ENCODE results near the gene PHF5A. TPM values are rescaled to one million over a fixed set of nuclear protein-coding genes. Genes with fewer than 3 reads are reported as not detected.

PHF5A gene
- total RNA-seq, 4 donors from 2014 or later, result 22.4 to 58.3 (median 39.4) TPM

DNA sequence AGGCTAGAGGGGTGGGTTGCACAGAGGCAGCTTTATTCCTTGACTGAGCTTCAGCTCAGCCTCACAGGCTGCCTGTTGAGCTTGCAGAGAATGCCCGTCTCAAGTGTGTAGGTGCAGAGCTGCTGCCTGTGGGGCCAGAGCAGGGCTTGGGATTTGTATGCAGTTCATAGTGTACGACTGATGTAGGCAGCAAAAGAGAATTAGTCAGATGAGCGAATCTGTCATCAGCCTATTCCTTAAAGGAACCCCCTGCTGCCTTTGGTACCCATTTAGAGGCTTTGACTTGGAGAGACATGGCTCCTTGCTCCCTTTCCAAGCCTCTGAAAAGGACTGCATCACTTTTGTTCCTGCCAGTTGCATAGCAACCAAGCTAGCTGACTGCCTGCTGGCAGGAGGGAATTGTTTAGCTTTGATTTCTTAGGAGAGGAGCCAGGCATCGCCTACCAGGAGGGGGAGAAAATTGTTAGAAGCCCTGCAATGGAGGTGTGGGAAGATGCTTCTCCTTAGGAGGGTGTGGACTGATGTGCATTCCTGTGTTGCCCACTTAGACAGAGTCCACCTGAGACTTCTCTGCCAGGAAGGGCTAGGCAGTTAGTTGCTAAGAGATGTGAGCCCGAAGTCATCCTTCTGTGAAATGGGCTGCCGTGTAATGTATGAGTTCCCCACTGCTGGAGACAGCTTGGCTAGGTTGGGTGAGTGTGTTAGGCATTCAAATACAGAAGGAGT, 11.3 kb upstream of the PHF5A start:
- intact Hi-C loops (cut with DNase I), result no loop called here
- no peaks in the 10 kb centered on the region for H3K36me3 ChIP-seq
- WGBS, 2 donors, result 71 to 87% methylated on average over 6 of the region's 6 CpGs
- peaks cover 17 to 48% of the 10 kb centered on the region in 2 donors for H3K4me1 ChIP-seq
- TF ChIP-seq, protein P1, sequence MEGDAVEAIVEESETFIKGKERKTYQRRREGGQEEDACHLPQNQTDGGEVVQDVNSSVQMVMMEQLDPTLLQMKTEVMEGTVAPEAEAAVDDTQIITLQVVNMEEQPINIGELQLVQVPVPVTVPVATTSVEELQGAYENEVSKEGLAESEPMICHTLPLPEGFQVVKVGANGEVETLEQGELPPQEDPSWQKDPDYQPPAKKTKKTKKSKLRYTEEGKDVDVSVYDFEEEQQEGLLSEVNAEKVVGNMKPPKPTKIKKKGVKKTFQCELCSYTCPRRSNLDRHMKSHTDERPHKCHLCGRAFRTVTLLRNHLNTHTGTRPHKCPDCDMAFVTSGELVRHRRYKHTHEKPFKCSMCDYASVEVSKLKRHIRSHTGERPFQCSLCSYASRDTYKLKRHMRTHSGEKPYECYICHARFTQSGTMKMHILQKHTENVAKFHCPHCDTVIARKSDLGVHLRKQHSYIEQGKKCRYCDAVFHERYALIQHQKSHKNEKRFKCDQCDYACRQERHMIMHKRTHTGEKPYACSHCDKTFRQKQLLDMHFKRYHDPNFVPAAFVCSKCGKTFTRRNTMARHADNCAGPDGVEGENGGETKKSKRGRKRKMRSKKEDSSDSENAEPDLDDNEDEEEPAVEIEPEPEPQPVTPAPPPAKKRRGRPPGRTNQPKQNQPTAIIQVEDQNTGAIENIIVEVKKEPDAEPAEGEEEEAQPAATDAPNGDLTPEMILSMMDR (IDR thresholded peaks at IDR 0.05), result no peak
- TF ChIP-seq POLR2A (IDR thresholded peaks at IDR 0.05), result no peak
- H3K27ac ChIP-seq, result peak overlapping the region; percentile 67 to 85 (median 70)
- no peak for DNase-seq
- no peaks in the 10 kb centered on the region for H3K27me3 ChIP-seq
- H3K4me3 ChIP-seq (replicated peaks in 1 of 3), result no peak overlapping the region
- H3K9me3 ChIP-seq, result no peaks in the 10 kb centered on the region

DNA sequence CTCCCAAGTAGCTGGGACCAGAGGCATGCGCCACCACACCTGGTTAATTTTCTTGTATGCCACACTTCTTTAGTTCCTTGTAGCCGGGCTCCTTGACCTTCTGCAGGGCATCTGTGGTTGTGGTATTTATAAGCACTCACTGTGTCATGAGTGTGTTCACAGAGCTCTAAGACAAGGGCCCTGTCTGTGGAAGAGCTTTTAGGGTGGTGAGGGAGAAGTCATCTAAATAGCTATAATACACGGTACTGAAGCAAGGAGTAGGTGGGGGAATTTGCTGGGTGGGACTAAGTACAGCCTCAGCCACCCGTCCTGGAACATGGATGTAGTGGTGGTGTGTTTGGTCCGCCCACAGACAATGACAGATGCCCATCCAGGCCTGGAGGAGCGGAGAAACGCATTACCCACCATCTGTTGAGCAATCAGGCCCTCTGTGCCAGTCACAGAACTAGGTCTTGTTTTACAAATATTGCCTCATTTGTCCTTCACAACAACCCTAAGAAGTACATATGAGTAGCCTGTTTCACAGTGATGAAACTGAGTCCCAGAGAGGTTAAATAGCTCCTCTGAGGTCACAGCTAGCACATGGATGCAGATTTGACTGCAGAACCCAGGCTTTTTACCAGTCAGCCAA, 10.5 kb upstream of the PHF5A start:
- Histone ChIP-seq H3K4me3 (replicated peaks in 1 of 3) (no peak overlapping the region), H3K4me1 (peaks cover 17 to 48% of the 10 kb centered on the region in 2 donors), H3K27me3 (no peaks in the 10 kb centered on the region), H3K36me3 (no peaks in the 10 kb centered on the region), H3K9me3 (no peaks in the 10 kb centered on the region), H3K27ac (peak overlapping the region in 1 of 3 donors; percentile 85)
- intact Hi-C loops (cut with DNase I), result no loop called here
- DNase-seq, result no peak
- TF ChIP-seq, protein P1 (IDR thresholded peaks at IDR 0.05), result no peak
- WGBS, 2 donors, result 78 to 79% methylated on average over 7 of the region's 7 CpGs

DNA sequence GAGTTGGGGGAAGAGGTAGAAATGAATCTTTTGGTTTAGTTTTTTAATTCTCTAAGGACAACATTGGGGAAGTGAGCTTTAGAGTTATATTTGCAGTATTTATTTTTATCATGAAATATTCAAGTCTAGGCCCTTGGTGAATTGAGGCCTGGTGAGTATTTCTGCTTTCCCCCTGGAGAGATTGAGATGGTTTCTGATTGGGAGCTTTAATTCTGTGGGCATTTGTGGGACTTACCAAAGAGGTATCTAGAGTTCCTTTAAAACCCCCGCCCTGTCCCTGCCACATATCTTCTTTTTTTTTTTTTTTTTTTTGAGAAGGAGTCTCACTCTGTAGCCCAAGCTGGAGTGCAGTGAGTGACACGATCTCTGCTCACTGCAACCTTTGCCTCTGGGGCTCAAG, 10.0 kb upstream of the PHF5A start:
- Histone ChIP-seq H3K9me3 (no peaks in the 10 kb centered on the region), H3K36me3 (no peaks in the 10 kb centered on the region), H3K27ac (peak overlapping the region in 1 of 3 donors; percentile 85), H3K27me3 (no peaks in the 10 kb centered on the region), H3K4me1 (peaks cover 17 to 45% of the 10 kb centered on the region in 2 donors), H3K4me3 (replicated peaks in 1 of 3) (no peak overlapping the region)
- 84 to 88% methylated on average over 2 of the region's 2 CpGs for WGBS, 2 donors
- no peak for DNase-seq
- intact Hi-C loops (cut with DNase I), result no loop called here
- TF ChIP-seq POLR2A (IDR thresholded peaks at IDR 0.05), result no peak
- TF ChIP-seq, protein P1 (IDR thresholded peaks at IDR 0.05), result no peak

DNA sequence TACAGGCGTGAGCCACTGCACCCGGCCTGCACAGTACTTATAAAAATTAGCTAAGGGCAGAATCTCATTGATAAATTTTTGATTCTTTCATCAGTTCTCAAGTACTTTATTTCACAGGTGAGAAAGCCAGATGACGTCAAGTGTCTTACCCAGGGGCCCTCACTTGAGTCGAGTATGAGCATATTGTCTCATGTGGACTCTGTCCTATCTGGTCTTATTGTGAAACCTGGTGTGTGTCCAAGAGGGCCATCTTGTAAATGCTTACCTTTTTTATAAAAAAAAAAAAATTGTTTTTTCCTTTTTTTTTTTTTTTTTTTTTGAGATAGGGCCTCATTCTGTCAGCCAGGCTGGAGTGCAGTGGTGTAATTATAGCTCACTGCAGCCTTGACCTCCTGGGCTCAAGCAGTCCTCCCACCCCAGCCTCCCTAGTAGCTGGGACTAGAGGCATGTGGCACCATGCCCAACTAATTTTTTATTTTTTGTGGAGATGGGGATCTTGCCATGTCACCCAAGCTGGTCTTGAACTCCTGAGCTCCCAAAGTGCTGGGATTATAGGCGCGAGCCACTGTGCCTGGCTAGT, 6.5 kb upstream of the PHF5A start:
- no peaks in the 10 kb centered on the region for H3K9me3 ChIP-seq
- no peak for DNase-seq
- no peaks in the 10 kb centered on the region for H3K27me3 ChIP-seq
- TF ChIP-seq POLR2A (IDR thresholded peaks at IDR 0.05), result no peak
- TF ChIP-seq, protein P1 (IDR thresholded peaks at IDR 0.05), result no peak
- H3K36me3 ChIP-seq, result no peaks in the 10 kb centered on the region
- no peak overlapping the region for H3K4me3 ChIP-seq (replicated peaks in 1 of 3)
- intact Hi-C loops (cut with DNase I), result no loop called here
- WGBS, 2 donors, result 94 to 95% methylated on average over 6 of the region's 6 CpGs
- no peak overlapping the region for H3K27ac ChIP-seq
- peaks cover 8 to 18% of the 10 kb centered on the region in 2 donors for H3K4me1 ChIP-seq

DNA sequence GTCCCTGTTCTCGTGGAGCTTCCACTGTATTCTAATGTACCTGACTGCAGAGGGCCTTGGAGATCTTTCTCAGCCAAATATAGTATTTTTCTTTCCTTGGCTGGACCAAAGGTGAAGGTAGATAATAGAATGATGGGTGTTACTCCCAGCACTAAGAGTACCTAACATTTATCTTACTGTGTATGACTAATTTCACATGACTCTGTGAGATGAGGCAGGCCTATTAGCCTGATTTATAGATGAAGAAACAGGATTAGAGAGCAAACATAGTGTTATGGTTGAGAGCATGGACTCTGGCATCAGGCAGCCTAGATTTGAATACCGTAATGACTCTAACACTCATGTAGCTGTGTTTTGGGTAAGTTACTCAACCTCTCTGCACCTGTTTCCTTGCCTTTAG, 3.1 kb upstream of the PHF5A start:
- intact Hi-C loops (cut with DNase I), result no loop called here
- Histone ChIP-seq H3K4me3 (replicated peaks in 1 of 3) (no peak overlapping the region), H3K27ac (no peak overlapping the region), H3K36me3 (peaks cover 1 to 9% of the 10 kb centered on the region in 2 donors), H3K4me1 (peaks cover 19 to 23% of the 10 kb centered on the region in 2 donors), H3K27me3 (no peaks in the 10 kb centered on the region), H3K9me3 (no peaks in the 10 kb centered on the region)
- no peak for TF ChIP-seq POLR2A (IDR thresholded peaks at IDR 0.05)
- TF ChIP-seq, protein P1 (IDR thresholded peaks at IDR 0.05), result no peak
- 81 to 87% methylated on average over 2 of the region's 2 CpGs for WGBS, 2 donors
- no peak for DNase-seq

All from thyroid gland (tissue), 4 donors.